ENCODE results near the gene SLC15A1. TPM values are rescaled to one million over a fixed set of nuclear protein-coding genes. Genes with fewer than 3 reads are reported as not detected.
A peak's percentile ranks its signal among the peaks of the same experiment; 100 is the strongest.

The SLC15A1 gene
- total RNA-seq, 1 experiment from 2014 or later: not detected

DNA sequence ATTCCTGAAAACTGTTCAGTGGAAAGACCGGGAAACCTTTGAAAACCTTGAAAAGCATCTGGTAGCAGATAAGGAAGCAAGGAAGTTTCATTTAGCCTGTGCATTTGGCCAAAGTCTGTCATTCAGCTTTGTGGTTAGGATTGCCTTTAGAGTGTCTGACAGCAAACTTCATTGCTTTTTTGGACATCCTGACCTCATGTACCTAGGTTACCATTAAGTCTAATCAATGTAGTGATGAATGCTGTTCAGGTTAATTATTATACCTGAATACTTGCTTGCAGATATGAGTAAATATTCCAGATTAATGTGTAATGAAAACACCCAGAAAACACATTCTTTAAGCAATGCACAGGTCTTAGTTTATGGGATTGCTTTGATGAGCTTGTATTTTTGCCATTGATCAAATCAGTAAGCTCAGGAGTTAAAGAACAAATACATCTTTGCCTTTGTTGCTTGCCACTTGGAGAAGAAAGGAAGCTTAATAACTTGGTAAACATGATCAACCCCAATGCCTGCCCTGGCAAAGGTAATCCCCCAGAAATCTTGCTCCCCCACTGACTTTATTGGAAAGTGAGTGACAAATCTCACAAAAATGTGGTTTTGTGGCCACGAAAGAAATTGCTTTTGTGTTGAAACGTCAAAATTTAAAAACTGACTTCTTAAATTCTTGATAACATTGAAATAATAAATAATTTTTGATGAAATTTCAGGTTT is 87.4 kb downstream of the SLC15A1 start:
- Histone ChIP-seq H3K9me3 (replicated peaks) (no peaks in the 10 kb centered on the region), H3K4me3 (no peak overlapping the region), H3K36me3 (no peaks in the 10 kb centered on the region), H3K27me3 (replicated peaks) (no peaks in the 10 kb centered on the region), H3K27ac (no peak overlapping the region), H3K4me1 (replicated peaks) (0 out of 2 replicates have a peak, but pooled peaks cover 4% of the 10 kb centered on the region)
- DNase-seq (ENCODE audit: low read depth in 1 of 2, low spot score in 2 of 2): no peak

DNA sequence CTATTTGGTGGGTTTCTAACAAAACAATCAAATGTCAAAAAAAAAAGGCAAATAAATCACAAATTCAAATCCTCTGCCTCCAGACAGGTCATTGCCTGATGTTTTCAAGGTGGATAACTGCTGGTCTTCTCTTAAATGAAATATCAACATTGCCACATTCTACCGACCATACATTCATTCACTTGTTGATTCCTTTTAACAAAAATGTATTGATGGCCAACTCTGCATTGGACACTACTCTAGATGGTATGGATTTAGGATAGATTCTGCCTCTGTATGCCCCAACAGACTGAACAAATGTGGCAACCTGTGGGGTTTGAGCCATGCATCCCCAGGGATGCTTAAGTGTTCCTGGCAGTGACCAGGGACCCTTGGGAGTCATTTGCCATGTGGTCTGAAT is 88.0 kb downstream of the SLC15A1 start:
- Histone ChIP-seq H3K4me3 (no peak overlapping the region), H3K9me3 (replicated peaks) (no peaks in the 10 kb centered on the region), H3K36me3 (no peaks in the 10 kb centered on the region), H3K27me3 (replicated peaks) (no peaks in the 10 kb centered on the region), H3K4me1 (replicated peaks) (0 out of 2 replicates have a peak, but pooled peaks cover 4% of the 10 kb centered on the region), H3K27ac (no peak overlapping the region)
- DNase-seq (ENCODE audit: low read depth in 1 of 2, low spot score in 2 of 2): no peak

DNA sequence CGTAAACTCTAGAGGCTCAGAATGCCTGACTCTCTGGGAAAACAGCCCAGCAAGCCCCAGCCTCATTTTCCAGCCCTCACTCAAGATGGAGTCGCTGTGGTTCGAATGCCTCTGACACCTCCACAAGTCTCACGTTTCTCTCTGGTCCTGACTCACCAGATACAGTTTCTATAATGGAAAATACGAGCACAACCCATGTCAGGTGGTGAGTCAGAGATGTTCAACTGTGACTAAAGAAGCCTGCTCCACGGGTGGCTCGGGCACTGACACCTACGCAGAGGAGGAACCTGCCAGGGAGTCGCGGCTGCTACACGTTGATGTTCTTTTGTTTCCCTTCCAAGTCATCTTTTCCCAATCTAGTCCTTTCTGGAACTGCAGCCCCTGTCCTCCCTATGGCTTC is 88.4 kb downstream of the SLC15A1 start:
- Histone ChIP-seq H3K27ac (no peak overlapping the region), H3K4me1 (replicated peaks) (0 out of 2 replicates have a peak, but pooled peaks cover 4% of the 10 kb centered on the region), H3K36me3 (no peaks in the 10 kb centered on the region), H3K9me3 (replicated peaks) (no peaks in the 10 kb centered on the region), H3K4me3 (no peak overlapping the region), H3K27me3 (replicated peaks) (no peaks in the 10 kb centered on the region)
- peak; percentile 63 to 84 for DNase-seq (ENCODE audit: low read depth in 1 of 2, low spot score in 2 of 2)

DNA sequence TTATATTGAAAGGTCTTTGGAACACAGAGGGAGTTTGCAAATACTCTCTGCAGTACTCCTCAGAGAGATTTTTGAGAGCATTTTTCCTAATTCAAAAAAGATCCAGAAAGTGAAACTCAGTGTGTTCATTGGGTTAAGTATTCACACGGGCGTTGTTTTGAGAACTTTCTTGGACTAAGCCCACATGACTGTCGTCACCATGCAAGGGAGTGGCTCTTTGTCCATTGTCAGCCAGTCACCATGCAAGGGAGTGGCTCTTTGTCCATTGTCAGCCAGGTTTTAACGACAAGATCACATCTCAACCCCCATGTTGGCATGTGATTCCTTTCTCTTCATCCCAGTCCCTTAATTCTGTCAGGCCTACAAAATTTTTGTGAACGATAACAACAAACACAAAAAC is 94.3 kb downstream of the SLC15A1 start:
- H3K36me3 ChIP-seq: no peaks in the 10 kb centered on the region
- H3K27me3 ChIP-seq (replicated peaks): no peaks in the 10 kb centered on the region
- DNase-seq (ENCODE audit: low read depth in 1 of 2, low spot score in 2 of 2): peak in 1 of 2 experiments; percentile 61
- H3K4me1 ChIP-seq (replicated peaks): no peaks in the 10 kb centered on the region
- no peaks in the 10 kb centered on the region for H3K9me3 ChIP-seq (replicated peaks)
- H3K27ac ChIP-seq: no peak overlapping the region
- no peak overlapping the region for H3K4me3 ChIP-seq

DNA sequence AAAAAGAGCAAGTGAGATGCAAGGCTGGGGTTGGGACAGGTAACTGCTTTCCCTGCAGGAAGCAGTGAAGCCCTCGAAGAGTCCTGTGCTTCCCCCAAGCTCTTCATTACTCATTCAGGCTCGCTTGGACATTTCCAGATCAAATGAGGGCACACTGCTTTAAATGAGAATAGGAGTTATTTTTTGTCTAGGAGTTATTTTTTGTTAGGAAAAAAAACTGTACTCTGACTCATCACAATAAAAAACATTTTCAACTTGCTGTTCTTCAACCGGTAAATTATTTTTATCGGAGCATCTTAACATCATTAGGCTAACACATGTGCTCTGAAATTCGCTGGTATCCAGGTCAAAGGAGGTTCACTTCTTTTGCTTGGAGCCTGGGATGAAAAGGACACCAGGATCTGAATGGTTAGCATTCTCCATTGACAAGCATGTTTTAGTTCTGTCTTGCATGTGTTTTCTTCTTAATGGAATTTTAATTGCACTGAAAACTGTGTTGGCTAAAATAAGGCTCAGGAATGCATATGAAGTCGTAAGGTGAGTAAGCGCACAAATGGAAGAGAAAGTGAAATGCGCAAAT is 94.9 kb downstream of the SLC15A1 start:
- no peak for DNase-seq (ENCODE audit: low read depth in 1 of 2, low spot score in 2 of 2)
- Histone ChIP-seq H3K27ac (no peak overlapping the region), H3K4me3 (no peak overlapping the region), H3K27me3 (replicated peaks) (no peaks in the 10 kb centered on the region), H3K9me3 (replicated peaks) (no peaks in the 10 kb centered on the region), H3K4me1 (replicated peaks) (no peaks in the 10 kb centered on the region), H3K36me3 (no peaks in the 10 kb centered on the region)

DNA sequence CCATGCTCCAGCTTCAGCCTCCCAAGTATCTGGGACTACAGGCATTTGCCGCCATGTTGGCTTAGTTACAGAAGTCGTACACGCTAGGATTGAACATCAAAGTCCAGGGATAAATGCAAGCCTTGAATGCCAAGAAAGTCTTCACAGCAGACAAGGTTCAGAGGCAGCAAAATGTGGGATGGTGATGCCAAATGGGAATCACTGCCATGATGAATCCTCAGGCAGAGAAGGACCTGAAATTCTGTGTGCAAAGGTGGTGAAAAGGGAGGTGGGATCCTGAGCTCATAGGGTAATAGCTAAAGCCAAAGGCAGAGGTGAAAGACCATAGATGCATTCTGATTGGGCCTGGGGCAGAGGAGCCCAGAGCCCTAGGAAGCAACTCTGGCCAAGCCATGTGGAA is 96.2 kb downstream of the SLC15A1 start:
- no peaks in the 10 kb centered on the region for H3K4me1 ChIP-seq (replicated peaks)
- no peaks in the 10 kb centered on the region for H3K36me3 ChIP-seq
- no peaks in the 10 kb centered on the region for H3K9me3 ChIP-seq (replicated peaks)
- H3K27ac ChIP-seq: no peak overlapping the region
- peak in 1 of 2 experiments; percentile 57 for DNase-seq (ENCODE audit: low read depth in 1 of 2, low spot score in 2 of 2)
- H3K4me3 ChIP-seq: no peak overlapping the region
- H3K27me3 ChIP-seq (replicated peaks): peaks cover 5% of the 10 kb centered on the region; the same call in 1 of the 2 replicates

DNA sequence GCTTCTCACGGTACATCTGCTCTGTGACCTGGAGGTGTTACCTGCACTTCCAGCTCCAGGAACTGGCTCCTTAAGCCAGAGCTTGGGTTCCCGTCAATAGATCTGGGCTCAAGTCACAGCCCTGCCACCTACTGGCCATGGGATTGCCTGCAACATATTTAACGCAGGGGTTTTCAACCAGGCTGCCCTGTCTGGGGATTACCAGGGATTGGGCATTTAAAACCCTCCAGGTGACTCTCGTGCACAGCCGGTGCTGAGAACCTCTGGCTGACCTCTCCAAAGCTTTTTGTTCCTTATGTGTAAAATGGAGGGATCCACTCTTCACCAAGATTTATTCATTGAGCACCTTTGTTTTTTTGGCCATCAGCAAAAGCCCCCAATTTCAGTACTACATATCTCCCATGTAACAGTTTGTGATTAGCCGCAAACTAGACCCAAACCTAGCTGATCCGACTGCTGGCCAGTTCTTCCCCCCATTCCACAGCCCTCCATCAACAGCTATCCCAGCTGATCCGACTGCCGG is 98.9 kb downstream of the SLC15A1 start:
- Histone ChIP-seq H3K27me3 (replicated peaks) (peaks cover 5% of the 10 kb centered on the region; the same call in 1 of the 2 replicates), H3K9me3 (replicated peaks) (no peaks in the 10 kb centered on the region), H3K4me3 (no peak overlapping the region), H3K4me1 (replicated peaks) (no peaks in the 10 kb centered on the region), H3K36me3 (peaks cover 11% of the 10 kb centered on the region), H3K27ac (no peak overlapping the region)
- peak; percentile 89 to 94 for DNase-seq (ENCODE audit: low read depth in 1 of 2, low spot score in 2 of 2)

DNA sequence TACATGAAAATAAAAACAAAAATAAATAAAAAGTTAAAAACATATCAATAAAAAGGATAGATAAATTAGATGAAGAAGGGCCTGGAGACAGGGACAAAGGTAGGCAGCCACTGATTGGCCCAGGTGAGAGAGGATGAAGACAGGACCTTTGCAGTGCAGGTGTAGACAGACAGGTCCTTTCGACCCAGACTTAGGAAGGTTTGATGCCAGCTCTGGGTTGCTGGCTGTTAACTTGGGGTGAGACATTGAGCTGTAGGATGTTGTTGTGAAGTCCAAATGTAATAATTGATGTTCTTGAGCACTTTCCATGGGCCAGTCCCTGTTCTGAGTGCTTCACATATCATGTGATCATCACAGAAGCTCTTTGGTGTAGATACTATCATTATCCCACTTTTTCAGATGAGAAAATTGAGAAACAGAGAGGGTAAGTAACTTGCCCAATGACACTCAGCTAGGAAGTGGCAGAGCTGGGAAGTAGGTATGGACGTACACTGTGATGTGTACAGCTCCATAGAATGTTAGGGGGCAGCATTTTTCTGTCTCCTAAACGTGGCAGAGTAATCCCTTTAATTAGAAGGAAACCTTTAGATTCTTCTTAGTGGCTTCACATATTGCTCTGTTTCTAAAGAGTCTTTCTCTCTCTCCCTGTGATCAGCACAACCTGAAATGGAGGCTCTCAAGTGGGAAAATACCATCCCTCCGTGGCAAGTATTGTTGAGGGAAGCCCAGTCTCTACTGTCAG is 99.6 kb downstream of the SLC15A1 start:
- Histone ChIP-seq H3K4me1 (replicated peaks) (no peaks in the 10 kb centered on the region), H3K27ac (no peak overlapping the region), H3K4me3 (no peak overlapping the region), H3K27me3 (replicated peaks) (peaks cover 5% of the 10 kb centered on the region; the same call in 1 of the 2 replicates), H3K9me3 (replicated peaks) (no peaks in the 10 kb centered on the region), H3K36me3 (peaks cover 13% of the 10 kb centered on the region)
- DNase-seq (ENCODE audit: low read depth in 1 of 2, low spot score in 2 of 2): peak in 1 of 2 experiments; percentile 58

DNA sequence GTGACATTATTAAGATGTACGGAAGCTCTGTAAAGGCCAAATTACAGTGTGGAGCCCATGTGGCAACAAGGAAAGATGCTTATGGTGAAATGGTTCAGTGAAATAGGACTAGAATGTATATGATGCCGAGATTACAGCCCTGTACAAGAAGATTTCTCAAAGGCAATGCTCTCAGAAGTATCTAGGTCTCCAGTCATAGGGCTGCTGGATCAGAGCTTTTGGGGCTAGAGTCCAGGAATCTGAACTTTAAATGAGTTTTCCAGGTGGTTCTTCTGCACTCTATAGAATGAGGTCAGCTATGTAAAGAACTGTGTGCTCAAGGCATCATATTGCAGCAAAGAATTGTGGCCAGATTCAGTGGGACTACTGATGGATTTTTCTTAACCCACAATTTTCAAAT is 100.2 kb downstream of the SLC15A1 start:
- Histone ChIP-seq H3K4me1 (replicated peaks) (no peaks in the 10 kb centered on the region), H3K9me3 (replicated peaks) (no peaks in the 10 kb centered on the region), H3K4me3 (no peak overlapping the region), H3K36me3 (peaks cover 13% of the 10 kb centered on the region), H3K27ac (no peak overlapping the region), H3K27me3 (replicated peaks) (peaks cover 5% of the 10 kb centered on the region; the same call in 1 of the 2 replicates)
- peak in 1 of 2 experiments; percentile 40 for DNase-seq (ENCODE audit: low read depth in 1 of 2, low spot score in 2 of 2)

DNA sequence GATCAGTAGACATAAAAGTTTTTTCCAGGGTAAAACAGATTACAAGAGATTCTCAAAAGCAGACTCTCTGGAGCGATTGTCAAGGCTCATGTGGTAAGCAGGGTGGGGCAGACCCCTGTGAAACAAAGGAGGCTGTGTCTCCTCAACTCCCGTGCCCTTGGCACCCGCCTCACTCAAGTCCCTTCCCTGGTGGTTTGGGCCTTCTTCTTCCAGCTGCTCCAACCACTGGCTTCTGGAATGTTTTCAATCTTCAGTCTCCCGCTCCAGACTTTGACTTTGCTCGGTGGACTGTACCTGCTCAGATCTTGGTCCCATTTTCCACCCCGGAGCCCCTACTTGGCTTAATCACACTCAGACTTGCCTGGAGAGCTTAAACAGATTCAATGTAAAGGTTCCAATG is 100.7 kb downstream of the SLC15A1 start:
- Histone ChIP-seq H3K27me3 (replicated peaks) (peaks cover 5% of the 10 kb centered on the region; the same call in 1 of the 2 replicates), H3K4me3 (no peak overlapping the region), H3K27ac (no peak overlapping the region), H3K9me3 (replicated peaks) (no peaks in the 10 kb centered on the region), H3K4me1 (replicated peaks) (no peaks in the 10 kb centered on the region), H3K36me3 (peaks cover 13% of the 10 kb centered on the region)
- DNase-seq (ENCODE audit: low read depth in 1 of 2, low spot score in 2 of 2): peak; percentile 31 to 67

DNA sequence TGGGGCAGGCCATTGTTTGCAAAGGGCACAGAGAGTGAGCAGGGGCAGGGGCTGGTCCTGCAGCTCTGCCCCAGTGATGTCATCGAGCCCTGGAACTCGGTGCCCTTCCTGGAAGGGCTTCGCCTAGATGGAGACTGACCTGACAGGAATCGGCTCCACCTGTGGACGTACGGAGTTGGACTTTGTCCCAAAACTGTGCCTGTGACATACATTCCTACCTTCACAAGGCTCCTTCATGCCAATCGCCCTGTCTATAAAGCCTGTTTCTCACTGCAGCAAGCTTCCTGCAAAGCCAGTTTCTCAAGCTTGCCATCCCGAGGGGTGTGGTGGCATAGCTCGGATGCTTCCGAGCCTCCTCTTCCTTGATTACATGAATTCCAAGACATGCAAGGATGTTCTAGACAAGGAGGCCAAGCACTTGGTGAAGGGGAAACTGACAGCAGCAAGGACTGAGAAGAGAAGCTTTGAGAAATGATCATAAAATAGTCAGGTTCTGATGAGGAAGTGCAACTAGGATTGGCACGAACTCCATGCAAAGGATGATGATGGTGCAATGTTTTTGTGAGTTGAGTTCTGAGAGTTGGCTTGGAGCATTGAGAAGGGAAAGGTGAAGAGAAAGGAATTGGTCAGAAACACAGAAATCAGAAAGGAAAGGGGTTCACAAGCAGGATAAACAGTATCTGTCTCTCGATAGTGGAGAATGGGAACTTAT is 101.9 kb downstream of the SLC15A1 start:
- peak; percentile 42 to 74 for DNase-seq (ENCODE audit: low read depth in 1 of 2, low spot score in 2 of 2)
- H3K36me3 ChIP-seq: peaks cover 17% of the 10 kb centered on the region
- H3K4me1 ChIP-seq (replicated peaks): no peaks in the 10 kb centered on the region
- H3K27ac ChIP-seq: no peak overlapping the region
- no peak overlapping the region for H3K4me3 ChIP-seq
- no peaks in the 10 kb centered on the region for H3K9me3 ChIP-seq (replicated peaks)
- H3K27me3 ChIP-seq (replicated peaks): peaks cover 5% of the 10 kb centered on the region; the same call in 1 of the 2 replicates

DNA sequence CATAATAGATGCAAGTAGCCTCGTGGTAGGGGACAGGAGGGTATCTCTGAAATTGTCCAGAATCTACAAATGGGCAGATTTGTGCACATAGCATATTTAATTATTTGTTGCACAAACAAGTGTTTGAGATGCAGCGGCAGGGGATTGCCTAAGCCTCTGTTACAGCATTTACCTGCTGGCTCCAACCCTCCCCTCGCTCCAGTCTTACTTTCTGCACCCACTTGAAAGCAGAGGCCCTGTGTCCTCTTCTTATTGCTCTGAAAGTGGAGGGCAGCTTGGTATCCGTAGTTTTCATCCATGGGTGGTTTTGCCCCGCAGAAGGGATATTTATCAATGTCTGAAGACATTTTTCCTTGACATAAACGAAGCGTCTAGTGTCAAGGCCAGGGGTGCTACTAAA is 102.6 kb downstream of the SLC15A1 start:
- Histone ChIP-seq H3K27ac (no peak overlapping the region), H3K27me3 (replicated peaks) (peaks cover 5% of the 10 kb centered on the region; the same call in 1 of the 2 replicates), H3K36me3 (peaks cover 17% of the 10 kb centered on the region), H3K4me3 (no peak overlapping the region), H3K4me1 (replicated peaks) (no peaks in the 10 kb centered on the region), H3K9me3 (replicated peaks) (no peaks in the 10 kb centered on the region)
- DNase-seq (ENCODE audit: low read depth in 1 of 2, low spot score in 2 of 2): peak; percentile 22 to 61

DNA sequence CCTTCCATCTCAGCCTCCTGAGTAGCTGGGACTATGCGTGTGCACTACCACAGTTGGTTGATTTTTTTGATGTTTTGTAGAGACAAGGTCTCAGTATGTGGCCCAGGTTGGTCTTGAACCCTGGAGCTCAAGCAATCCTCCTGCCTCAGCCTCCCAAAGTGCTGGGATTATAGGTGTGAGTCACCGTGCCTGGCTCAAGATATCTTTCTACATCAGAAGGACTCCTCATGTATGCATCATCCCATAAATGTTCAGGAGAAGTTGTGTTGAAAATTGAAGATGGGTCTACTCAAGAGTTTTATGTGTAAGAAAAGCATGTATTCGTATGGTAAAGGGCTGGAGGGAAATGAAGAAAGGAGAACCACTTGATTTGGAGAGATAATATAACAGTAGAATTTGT is 103.8 kb downstream of the SLC15A1 start:
- Histone ChIP-seq H3K4me1 (replicated peaks) (no peaks in the 10 kb centered on the region), H3K27me3 (replicated peaks) (peaks cover 7% of the 10 kb centered on the region), H3K36me3 (peaks cover 17% of the 10 kb centered on the region), H3K9me3 (replicated peaks) (no peaks in the 10 kb centered on the region), H3K27ac (no peak overlapping the region), H3K4me3 (no peak overlapping the region)
- peak; percentile 30 to 51 for DNase-seq (ENCODE audit: low read depth in 1 of 2, low spot score in 2 of 2)
